HepG2 (cell line): ENCODE measurements around the gene CXADR. TPM values are rescaled to one million over a fixed set of nuclear protein-coding genes. Genes with fewer than 3 reads are reported as not detected.

Source experiments
- ATAC-seq: fragments of 200-7000 bp; cut with Tn5 transposase; 3 replicates; pipeline ENCODE4 v1.9.1; 2020; ENCODE audit warnings: mild to moderate bottlenecking, moderate library complexity
- BruUV-seq: library from RNA; stranded (reverse); fragments of 400-500 nt; replicated peaks from 2 replicates; lab custom pipeline; 2021; lab: Mats Ljungman, UMichigan
- CTCF ChIA-PET: fragments of 300-600 bp; formaldehyde crosslinking; extraction: SDS; loops from one replicate; lab custom pipeline; 2021; ENCODE audit warnings: low total read pairs, inconsistent platforms, low intra/inter-chr PET ratio; lab: Yijun Ruan, JAX
- POLR2A ChIA-PET: fragments of 350-600 bp; sonication (Branson Sonifier 250); formaldehyde crosslinking; loops from one replicate; lab custom pipeline; 2020; ENCODE audit warnings: antibody characterized with exemption, inconsistent platforms; lab: Yijun Ruan, JAX
- DNase-seq: peaks from one replicate; pipeline ENCODE4 v3.0.0-alpha.2; 2015; ENCODE audit warnings: low spot score
- FAIRE-seq: peaks from 3 replicates; lab custom pipeline; 2011; peaks lifted over from hg19 to GRCh38; lab: Jason Lieb, UNC
- H2AFZ ChIP-seq: one replicate; pipeline ENCODE4 v1.6.1; 2011; ENCODE audit warnings: low read length, inconsistent platforms
- H3K27ac ChIP-seq: fragments of 300-600 bp; 3 replicates; pipeline ENCODE4 v1.8.0; 2011; ENCODE audit warnings: mixed run types, mild to moderate bottlenecking, mixed read lengths, low read length, inconsistent platforms; ENCODE audit not compliant: insufficient read depth; ENCODE audit errors: extremely low read length
- H3K27me3 ChIP-seq, 2 experiments: fragments of 200-600 bp in 1 of 2; 2 replicates in 1 of 2; 3 replicates in 1 of 2; pipeline versions ENCODE4 v1.6.0 to v1.8.0; 2011; ENCODE audit warnings: low read length in 2 of 2, mild to moderate bottlenecking in 2 of 2, moderate library complexity in 2 of 2, inconsistent platforms in 1 of 2; ENCODE audit not compliant: insufficient read depth in 2 of 2, control insufficient read depth in 1 of 2
- H3K36me3 ChIP-seq, 2 experiments: fragments of 200-600 bp in 1 of 2; replicated peaks in 1 of 2; 2 replicates in 1 of 2; 3 replicates in 1 of 2; pipeline versions ENCODE4 v1.5.1 to v1.8.0; 2011; ENCODE audit warnings: low read length in 2 of 2, inconsistent platforms in 1 of 2; ENCODE audit not compliant: insufficient read depth in 2 of 2, control insufficient read depth in 1 of 2
- H3K4me1 ChIP-seq: 2 replicates; pipeline ENCODE4 v1.5.1; 2012; ENCODE audit warnings: low read length, inconsistent platforms; ENCODE audit not compliant: insufficient read depth
- H3K4me2 ChIP-seq: 2 replicates; pipeline ENCODE4 v1.6.0; 2011; ENCODE audit warnings: low read depth, low read length, inconsistent platforms
- H3K4me3 ChIP-seq, 3 experiments: fragments of 200-600 bp in 1 of 3; sonication (generic), shearing (Covaris generic) in 1 of 3; replicated peaks in 1 of 3; 2 replicates each; pipeline ENCODE4 v1.5.1; 2011 to 2016; ENCODE audit warnings: low read length in 3 of 3, inconsistent platforms in 2 of 3, low read depth in 2 of 3, mild to moderate bottlenecking in 2 of 3, control low read depth in 1 of 3, mixed read lengths in 1 of 3; ENCODE audit not compliant: insufficient read depth in 1 of 3
- H3K79me2 ChIP-seq: one replicate; pipeline ENCODE4 v1.6.1; 2011; ENCODE audit warnings: low read length, inconsistent platforms; ENCODE audit not compliant: insufficient read depth
- H3K9ac ChIP-seq: 2 replicates; pipeline ENCODE4 v1.6.0; 2011; ENCODE audit warnings: mild to moderate bottlenecking, low read depth, low read length, inconsistent platforms; ENCODE audit not compliant: insufficient read depth
- H3K9me3 ChIP-seq: 2 replicates; pipeline ENCODE4 v1.5.1; 2012; ENCODE audit warnings: mild to moderate bottlenecking, low read length
- H4K20me1 ChIP-seq: 2 replicates; pipeline ENCODE4 v1.6.0; 2011; ENCODE audit warnings: inconsistent platforms, mild to moderate bottlenecking, low read length, moderate library complexity; ENCODE audit not compliant: insufficient read depth
- MAF1 ChIP-seq: sonication (generic); formaldehyde crosslinking; IDR thresholded peaks from 2 replicates; pipeline ENCODE4 v1.5.0; 2020; ENCODE audit warnings: missing genetic modification reagents, borderline replicate concordance
- MBNL3 ChIP-seq: fragments of 250-450 bp; sonication (Bioruptor Pico); conservative IDR thresholded peaks from 2 replicates; pipeline ENCODE4 v1.8.0; 2022; ENCODE audit warnings: mild to moderate bottlenecking, inconsistent platforms
- ZNF121 ChIP-seq: sonication (generic); formaldehyde crosslinking; IDR thresholded peaks from 2 replicates; pipeline ENCODE4 v1.5.0; 2020; ENCODE audit warnings: mild to moderate bottlenecking, missing genetic modification reagents
- ZNF512 ChIP-seq: sonication (generic); formaldehyde crosslinking; IDR thresholded peaks from 2 replicates; pipeline ENCODE4 v1.4.0; 2020; ENCODE audit warnings: mild to moderate bottlenecking, missing genetic modification reagents
- ZNF589 ChIP-seq: sonication (generic); formaldehyde crosslinking; conservative IDR thresholded peaks from 2 replicates; pipeline ENCODE4 v1.8.0; 2022; ENCODE audit warnings: mild to moderate bottlenecking, moderate library complexity, missing genetic modification reagents
- ZNF710 ChIP-seq: sonication (generic); formaldehyde crosslinking; IDR thresholded peaks from 2 replicates; pipeline ENCODE4 v1.5.0; 2020; ENCODE audit warnings: mild to moderate bottlenecking, missing genetic modification reagents, borderline replicate concordance
- WGBS: methylation state at CpG from one replicate; pipeline ENCODE4 v1.1.6; 2017; ENCODE audit warnings: low lambda C conversion rate; 5-methylcytosine and 5-hydroxymethylcytosine counted together
- in situ Hi-C: cut with HindIII; loops from 2 replicates; pipeline ENCODE4 v1.10.0; 2017; ENCODE audit warnings: low pct_unique_long_range_greater_than_20kb; ENCODE audit not compliant: extremely low pct_ligation_motif_present
- intact Hi-C: fragments of 100-400 bp; cut with micrococcal nuclease; formaldehyde crosslinking; loops from one replicate; pipeline ENCODE4 v1.10.0; 2022; ENCODE audit not compliant: unreplicated experiment
- polyA plus RNA-seq, 8 experiments: library from polyadenylated mRNA; depleted of rRNA in 3 of 8; stranded (reverse) in 7 of 8; unstranded in 1 of 8; fragments of >200 nt; fragmentation: Illumina TruSeq in 4 of 8; extraction: Trizol in 4 of 8; gene quantifications; 2 replicates each; pipeline versions ENCODE4 v1.2.1 to v1.2.3, GENCODE V29; 2011 to 2016; ENCODE audit warnings: low read depth in 4 of 8, missing spikeins in 1 of 8, mixed read lengths in 1 of 8; ENCODE audit not compliant: insufficient read depth in 1 of 8
- total RNA-seq, 5 experiments: library from RNA; depleted of rRNA; stranded (reverse); fragments of >200 nt; fragmentation: Illumina TruSeq; extraction: Trizol; gene quantifications; 2 replicates each; pipeline ENCODE4 v1.2.3, GENCODE V29; 2016; ENCODE audit warnings: low read depth in 1 of 5

The CXADR gene
- total and polyA plus RNA-seq, 2 of the 13 experiments (the other 11 are each of a cell fraction or from before 2014, with no cell fraction given): 86.8 to 110 TPM

GRCh38 chr21:17560377-17561025, 47.7 kb downstream of the CXADR start:
- H3K79me2 ChIP-seq: peaks cover 6% of the 10 kb centered on the region
- H3K4me1 ChIP-seq: no peaks in the 10 kb centered on the region
- ATAC-seq (no peak), DNase-seq (no peak), FAIRE-seq (no peak)
- H3K27ac ChIP-seq: no peak overlapping the region
- no peak overlapping the region for H2AFZ ChIP-seq
- no peaks in the 10 kb centered on the region for H3K27me3 ChIP-seq
- no peak overlapping the region for H3K4me3 ChIP-seq
- H4K20me1 ChIP-seq: peaks cover 10% of the 10 kb centered on the region
- in situ Hi-C loops: no loop called here
- peaks cover 31 to 69% of the 10 kb centered on the region in 2 experiments for H3K36me3 ChIP-seq
- POLR2A ChIA-PET: no interaction called here
- WGBS: 97% methylated on average over 5 of the region's 5 CpGs
- H3K4me2 ChIP-seq: no peak overlapping the region
- BruUV-seq: no TSS peak
- H3K9me3 ChIP-seq: no peaks in the 10 kb centered on the region
- intact Hi-C loops: no loop called here
- no peak overlapping the region for H3K9ac ChIP-seq
- no peak for TF ChIP-seq MBNL3 (CRISPR knock-in tag)
- no peak for TF ChIP-seq ZNF512
- TF ChIP-seq ZNF121 (CRISPR knock-in tag): no peak
- no peak for TF ChIP-seq ZNF710 (CRISPR knock-in tag)
- TF ChIP-seq ZNF589 (CRISPR knock-in tag): no peak
- no peak for TF ChIP-seq MAF1 (CRISPR knock-in tag)
- CTCF ChIA-PET: no interaction called here
